Sigmoid colon (tissue), 7 donors: ENCODE data around the gene PRCC. TPM values are rescaled to one million over a fixed set of nuclear protein-coding genes. Genes with fewer than 3 reads are reported as not detected.

Experiments
- DNase-seq: peaks from one replicate; pipeline ENCODE4 v3.0.0-alpha.2; 2019
- H3K27ac ChIP-seq, 4 donors: fragments of 200-600 bp; sonication (generic); one replicate each; pipeline ENCODE4 v1.5.1; 2016 to 2019; ENCODE audit warnings: mild to moderate bottlenecking in 1 of 4
- H3K27me3 ChIP-seq, 3 donors: fragments of 200-600 bp; sonication (generic); one replicate each; pipeline ENCODE4 v1.5.1; 2019; ENCODE audit warnings: mild to moderate bottlenecking in 1 of 3
- H3K36me3 ChIP-seq, 4 donors: fragments of 200-600 bp; sonication (generic); one replicate each; pipeline ENCODE4 v1.5.1; 2016 to 2019
- H3K4me1 ChIP-seq, 4 donors: fragments of 200-600 bp; sonication (generic); one replicate each; pipeline ENCODE4 v1.5.1; 2017 to 2019
- H3K4me3 ChIP-seq, 4 donors: fragments of 200-600 bp; sonication (generic); one replicate each; pipeline ENCODE4 v1.5.1; 2017 to 2019; ENCODE audit warnings: mild to moderate bottlenecking in 2 of 4, moderate library complexity in 1 of 4
- H3K9me3 ChIP-seq, 4 donors: fragments of 200-600 bp in 3 of 4; sonication (generic) in 3 of 4; one replicate each; pipeline versions ENCODE4 v1.5.1 to v1.6.1; 2013 to 2019
- EP300 ChIP-seq, 4 donors: sonication (generic); formaldehyde crosslinking; IDR thresholded peaks; one replicate each; pipeline ENCODE4 v1.6.1; 2017; ENCODE audit warnings: antibody characterized with exemption in 4 of 4
- POLR2A ChIP-seq, 2 donors: fragments of 450-650 bp; IDR thresholded peaks; one replicate each; pipeline ENCODE4 v1.6.1; 2016; ENCODE audit warnings: antibody characterized with exemption in 2 of 2, mild to moderate bottlenecking in 2 of 2, moderate library complexity in 2 of 2
- POLR2AphosphoS5 ChIP-seq, 4 donors: sonication (generic); formaldehyde crosslinking; IDR thresholded peaks; one replicate each; pipeline ENCODE4 v1.6.1; 2017; ENCODE audit warnings: antibody characterized with exemption in 4 of 4
- WGBS, 2 donors: extraction: QIAGEN DNeasy Blood & Tissue Kit; methylation state at CpG; one replicate each; pipeline ENCODE4 v1.1.7; 2013; 5-methylcytosine and 5-hydroxymethylcytosine counted together
- intact Hi-C: fragments of 100-400 bp; cut with DNase I; formaldehyde crosslinking; loops from one replicate; pipeline ENCODE4 v1.15.1; 2023
- polyA plus RNA-seq, 3 donors: library from polyadenylated mRNA; stranded (reverse); fragments of 200-250 nt; gene quantifications; one replicate each; pipeline ENCODE4 v1.2.3, GENCODE V29; 2013
- total RNA-seq, 4 donors: library from RNA; depleted of rRNA; stranded (reverse); fragments of >200 nt; gene quantifications; one replicate each; pipeline ENCODE4 v1.1.0, GENCODE V29; 2016
- TF ChIP-seq, protein P1 (sequence below), 4 experiments: fragments of 450-650 bp in 3 of 4; fragments of 200-600 bp in 1 of 4; IDR thresholded peaks; one replicate each; pipeline ENCODE4 v1.5.1; 2016 to 2019; ENCODE audit warnings: antibody characterized with exemption in 4 of 4, mild to moderate bottlenecking in 3 of 4, moderate library complexity in 2 of 4
- donor health status: healthy with polysubstance abuse.
- donor health status: Bipolar disorder and iron deficiency.
- donor health status: healthy.

PRCC gene
- total and polyA plus RNA-seq, 7 donors, result 27.5 to 49.7 (median 34.1) TPM

DNA sequence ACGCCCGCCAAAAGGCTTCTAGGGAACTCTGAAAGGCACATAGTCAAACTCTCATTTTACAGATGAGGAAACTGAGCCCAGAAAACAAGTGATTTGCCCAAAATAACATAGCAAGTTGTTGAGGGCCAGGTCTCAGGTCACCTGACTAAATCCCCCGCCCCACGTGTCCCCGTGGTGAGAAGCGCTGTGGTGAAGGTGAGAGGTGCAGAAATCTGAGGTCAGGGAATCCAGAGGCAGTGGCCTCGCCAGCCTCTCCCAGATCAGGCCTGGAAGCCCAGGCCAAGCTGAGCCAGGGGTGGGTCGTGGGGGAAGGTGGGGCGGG is 21.0 kb upstream of the PRCC start:
- H3K27ac ChIP-seq, result peak overlapping the region; percentile 96 to 100 (median 98)
- DNase-seq, result no peak
- no peaks in the 10 kb centered on the region for H3K9me3 ChIP-seq
- H3K4me3 ChIP-seq, result peak overlapping the region; percentile 68 to 100 (median 98)
- 55 to 57% methylated on average over 9 of the region's 9 CpGs for WGBS, 2 donors
- H3K4me1 ChIP-seq, result peaks cover 0 to 63% (median 56%) of the 10 kb centered on the region in 4 donors
- TF ChIP-seq POLR2AphosphoS5 (IDR thresholded peaks at IDR 0.05) (no peak), POLR2A (IDR thresholded peaks at IDR 0.05) (no peak), EP300 (IDR thresholded peaks at IDR 0.05) (no peak)
- TF ChIP-seq, protein P1, sequence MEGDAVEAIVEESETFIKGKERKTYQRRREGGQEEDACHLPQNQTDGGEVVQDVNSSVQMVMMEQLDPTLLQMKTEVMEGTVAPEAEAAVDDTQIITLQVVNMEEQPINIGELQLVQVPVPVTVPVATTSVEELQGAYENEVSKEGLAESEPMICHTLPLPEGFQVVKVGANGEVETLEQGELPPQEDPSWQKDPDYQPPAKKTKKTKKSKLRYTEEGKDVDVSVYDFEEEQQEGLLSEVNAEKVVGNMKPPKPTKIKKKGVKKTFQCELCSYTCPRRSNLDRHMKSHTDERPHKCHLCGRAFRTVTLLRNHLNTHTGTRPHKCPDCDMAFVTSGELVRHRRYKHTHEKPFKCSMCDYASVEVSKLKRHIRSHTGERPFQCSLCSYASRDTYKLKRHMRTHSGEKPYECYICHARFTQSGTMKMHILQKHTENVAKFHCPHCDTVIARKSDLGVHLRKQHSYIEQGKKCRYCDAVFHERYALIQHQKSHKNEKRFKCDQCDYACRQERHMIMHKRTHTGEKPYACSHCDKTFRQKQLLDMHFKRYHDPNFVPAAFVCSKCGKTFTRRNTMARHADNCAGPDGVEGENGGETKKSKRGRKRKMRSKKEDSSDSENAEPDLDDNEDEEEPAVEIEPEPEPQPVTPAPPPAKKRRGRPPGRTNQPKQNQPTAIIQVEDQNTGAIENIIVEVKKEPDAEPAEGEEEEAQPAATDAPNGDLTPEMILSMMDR (IDR thresholded peaks at IDR 0.05), result no peak
- H3K36me3 ChIP-seq, result peaks cover 21 to 36% (median 27%) of the 10 kb centered on the region in 4 donors
- H3K27me3 ChIP-seq, result no peaks in the 10 kb centered on the region
- intact Hi-C loops, result no loop called here

DNA sequence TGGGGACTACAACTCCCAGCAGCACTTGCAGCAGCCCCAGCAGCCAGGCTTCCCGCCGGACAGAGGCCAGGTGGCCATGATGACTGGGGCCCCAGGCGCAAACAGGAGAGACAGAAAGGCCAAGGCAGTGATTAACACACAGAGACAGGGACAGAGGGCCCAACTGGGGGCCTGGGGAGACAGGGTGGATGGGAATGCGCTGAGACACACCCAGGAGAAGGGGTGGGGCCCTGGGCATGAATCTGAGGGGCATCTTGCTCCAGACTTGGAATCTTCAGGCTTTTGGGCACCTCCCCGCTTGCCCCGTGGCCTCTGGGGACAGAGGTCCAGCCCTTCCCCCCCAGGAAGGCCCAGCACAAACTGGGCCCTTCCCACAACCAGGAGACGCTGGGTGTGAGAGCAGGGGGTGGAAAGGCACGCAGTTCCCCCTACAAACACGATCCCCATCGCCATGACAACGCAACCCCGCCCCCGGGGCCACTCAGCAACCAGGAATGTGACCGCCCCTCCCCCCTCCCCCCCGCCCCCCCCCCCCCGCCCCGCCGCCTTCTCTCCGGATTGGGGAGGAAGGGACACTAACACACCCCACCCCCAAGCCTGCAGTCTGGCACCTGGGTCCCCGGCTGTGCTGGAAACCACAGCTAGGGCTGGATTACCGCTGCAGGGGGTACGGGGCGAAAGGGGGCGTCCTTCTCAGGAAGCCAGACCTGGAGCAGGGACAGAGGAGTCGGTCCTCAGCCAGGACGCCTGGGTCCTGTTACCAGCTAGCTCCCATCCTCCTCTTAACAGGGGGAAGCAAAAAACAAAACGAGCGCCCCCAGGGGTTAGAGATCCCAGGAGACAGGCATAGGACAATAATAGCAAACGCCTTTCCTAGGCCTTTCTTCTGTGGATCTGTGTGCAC is 20.4 kb upstream of the PRCC start:
- Histone ChIP-seq H3K9me3 (no peaks in the 10 kb centered on the region), H3K4me1 (peaks cover 0 to 57% (median 50%) of the 10 kb centered on the region in 4 donors), H3K27me3 (no peaks in the 10 kb centered on the region), H3K27ac (peak overlapping the region; percentile 96 to 100 (median 98)), H3K4me3 (peak overlapping the region; percentile 68 to 100 (median 98)), H3K36me3 (peaks cover 21 to 33% (median 27%) of the 10 kb centered on the region in 4 donors)
- intact Hi-C loops, result no loop called here
- DNase-seq, result peak; percentile 98
- 1 to 6% methylated on average over 24 to 25 of the region's 29 CpGs for WGBS, 2 donors
- TF ChIP-seq POLR2AphosphoS5 (IDR thresholded peaks at IDR 0.05) (peak; percentile 70 to 86 (median 78)), POLR2A (IDR thresholded peaks at IDR 0.05) (peak in 1 of 2 donors; percentile 67), EP300 (IDR thresholded peaks at IDR 0.05) (no peak)
- TF ChIP-seq, protein P1 (IDR thresholded peaks at IDR 0.05), result peak in 1 of 4 experiments; percentile 30

DNA sequence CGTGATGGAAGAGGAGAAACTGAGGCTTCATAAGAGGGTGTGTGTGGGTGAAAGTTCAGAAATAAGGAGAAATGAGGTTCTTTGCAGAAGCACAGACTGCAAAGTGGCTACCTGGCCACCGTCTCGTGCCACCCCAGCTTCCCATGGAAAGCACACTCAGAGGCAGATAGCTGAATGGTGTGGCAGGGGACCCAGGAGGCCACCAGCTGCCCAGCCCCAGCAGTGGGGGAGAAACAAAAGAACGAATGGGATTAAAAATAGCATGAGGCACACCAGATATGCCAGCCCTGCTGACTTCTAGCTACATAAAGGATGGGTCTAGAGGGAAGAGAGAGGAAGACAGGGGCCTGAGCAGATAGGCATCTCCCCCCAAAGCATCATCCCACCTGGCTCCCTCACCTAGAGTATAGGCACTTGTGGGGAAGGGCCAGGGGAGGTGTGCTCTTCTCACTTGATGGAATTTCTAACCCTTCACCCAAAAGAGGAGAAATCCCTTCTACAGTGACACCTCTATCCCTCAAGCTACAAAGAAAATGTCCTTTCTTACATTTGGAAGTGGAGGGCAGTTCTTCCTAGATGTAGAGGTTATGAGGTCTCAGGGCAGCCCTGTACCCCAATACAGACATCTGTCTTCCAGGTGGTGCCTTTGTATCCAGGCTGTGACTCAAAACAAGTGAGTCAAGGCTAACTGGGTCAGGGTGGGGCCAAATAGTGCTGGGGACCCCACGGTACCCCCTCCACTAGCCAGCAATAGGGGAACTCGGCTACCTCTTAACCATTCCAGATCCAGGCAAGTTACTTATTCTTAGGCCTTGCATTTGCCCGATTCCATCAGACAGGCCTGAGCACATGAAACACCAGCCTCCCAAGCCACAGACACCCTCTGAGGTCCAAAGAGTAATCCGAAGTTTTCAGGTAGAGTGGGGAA is 19.3 kb upstream of the PRCC start:
- 3 to 11% methylated on average over 8 of the region's 8 CpGs for WGBS, 2 donors
- no peak for DNase-seq
- intact Hi-C loops, result no loop called here

DNA sequence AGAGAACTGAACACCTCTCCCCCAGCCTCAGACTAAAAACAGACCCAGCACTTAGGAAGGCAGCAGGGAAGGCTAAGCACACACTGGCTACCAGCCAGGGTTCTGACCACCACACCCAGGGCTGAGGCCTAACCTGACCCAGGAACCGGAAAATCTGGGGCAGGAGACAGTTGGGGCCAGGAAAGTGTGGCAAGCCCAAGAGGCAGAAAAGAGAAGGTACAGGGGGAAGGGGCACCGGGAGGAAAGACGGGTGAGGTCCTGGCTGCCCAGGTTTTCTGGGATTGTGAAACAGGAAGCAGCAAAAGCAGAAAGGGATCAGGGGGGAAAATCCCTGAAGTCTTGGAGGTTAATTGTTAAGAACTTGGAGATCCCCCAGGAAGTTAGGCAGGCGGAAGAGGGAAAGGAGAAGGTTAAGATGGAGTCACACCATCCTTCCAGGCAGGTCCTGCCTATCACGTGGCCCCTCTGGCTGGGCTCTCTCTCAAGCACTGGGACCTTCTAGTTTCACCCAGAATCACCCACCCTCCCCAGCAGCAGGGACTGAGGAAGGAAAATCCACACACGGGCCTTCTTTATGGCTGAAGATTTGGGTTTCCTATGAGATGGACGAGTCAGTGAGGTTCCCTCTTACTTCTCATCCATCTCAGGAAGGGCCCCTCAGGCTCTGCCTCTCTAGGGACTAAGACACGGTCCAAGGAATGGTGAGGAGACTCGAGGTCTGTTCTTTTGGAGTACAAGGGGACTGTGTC is 18.5 kb upstream of the PRCC start:
- TF ChIP-seq EP300 (IDR thresholded peaks at IDR 0.05), result no peak
- TF ChIP-seq, protein P1 (IDR thresholded peaks at IDR 0.05), result no peak
- TF ChIP-seq POLR2A (IDR thresholded peaks at IDR 0.05), result no peak
- TF ChIP-seq POLR2AphosphoS5 (IDR thresholded peaks at IDR 0.05), result peak; percentile 33 to 49 (median 38)
- H3K4me1 ChIP-seq, result peaks cover 0 to 70% (median 64%) of the 10 kb centered on the region in 4 donors
- intact Hi-C loops, result no loop called here
- H3K9me3 ChIP-seq, result no peaks in the 10 kb centered on the region
- peaks cover 7 to 14% (median 11%) of the 10 kb centered on the region in 4 donors for H3K36me3 ChIP-seq
- H3K27ac ChIP-seq, result peak overlapping the region; percentile 96 to 100 (median 98)
- H3K27me3 ChIP-seq, result no peaks in the 10 kb centered on the region
- H3K4me3 ChIP-seq, result peak overlapping the region; percentile 98 to 100 (median 99)
- WGBS, 2 donors, result 3 to 7% methylated on average over 9 of the region's 9 CpGs
- DNase-seq, result peak; percentile 87

More for the DNA sequence above, 19.3 kb upstream of the PRCC start:
- H3K36me3 ChIP-seq, result peaks cover 13 to 22% (median 20%) of the 10 kb centered on the region in 4 donors
- TF ChIP-seq EP300 (IDR thresholded peaks at IDR 0.05), result no peak
- TF ChIP-seq, protein P1 (IDR thresholded peaks at IDR 0.05), result no peak
- H3K4me3 ChIP-seq, result peak overlapping the region; percentile 98 to 100 (median 99)
- peak overlapping the region; percentile 96 to 100 (median 98) for H3K27ac ChIP-seq
- no peaks in the 10 kb centered on the region for H3K9me3 ChIP-seq
- H3K4me1 ChIP-seq, result peaks cover 0 to 66% (median 57%) of the 10 kb centered on the region in 4 donors
- no peaks in the 10 kb centered on the region for H3K27me3 ChIP-seq
